ENCODE results near the gene GPR37L1. TPM values are rescaled to one million over a fixed set of nuclear protein-coding genes. Genes with fewer than 3 reads are reported as not detected.

Gene GPR37L1
- total RNA-seq, 6 donors from 2014 or later: under 0.01 to 0.07 (median 0.03) TPM; not detected in 3

- DNase-seq: peak; percentile 61 to 86
- peak; percentile 11 to 70 for ATAC-seq (ENCODE audit: low FRiP score in 2 of 2)
- no peaks in the 10 kb centered on the region for H3K9me3 ChIP-seq
- no peaks in the 10 kb centered on the region for H3K36me3 ChIP-seq
- TF ChIP-seq EP300 (IDR thresholded peaks at IDR 0.05) (no peak), POLR2A (IDR thresholded peaks at IDR 0.05) (no peak), POLR2AphosphoS5 (IDR thresholded peaks at IDR 0.05) (no peak), CTCF (IDR thresholded peaks at IDR 0.05) (peak in 5 of 6 experiments; percentile 12 to 33 (median 24))
- no peaks in the 10 kb centered on the region for H3K27me3 ChIP-seq
- 52 to 59% methylated on average over 17 of the region's 17 CpGs for WGBS, 2 donors
- H3K4me3 ChIP-seq: peak within 1 kb of the TSS in 3 of 4 donors; percentile 28 to 47 (median 40)
- peak within 1 kb of the TSS; percentile 67 to 93 (median 81) for H3K27ac ChIP-seq
- H3K4me1 ChIP-seq: peaks cover 2 to 37% (median 26%) of the 10 kb centered on the region in 4 donors
Observed at GRCh38 chr1:202160377-202160940, 37.7 kb downstream of the GPR37L1 start, which contains the start of gene PTPN7. TSS of gene PTPN7 (minus strand) at chr1:202160602. CDS start at chr1:202159402, 1,200 bp downstream.

GRCh38 chr1:202161151-202162046, 38.7 kb downstream of the GPR37L1 start:
- 51 to 74% methylated on average over 19 to 22 of the region's 22 CpGs for WGBS, 2 donors
- ATAC-seq (ENCODE audit: low FRiP score in 2 of 2) (no peak), DNase-seq (no peak)
- peak overlapping the region in 1 of 4 donors; percentile 47 for H3K4me3 ChIP-seq
- H3K4me1 ChIP-seq: peaks cover 0 to 34% (median 24%) of the 10 kb centered on the region in 4 donors
- H3K27ac ChIP-seq: peak overlapping the region; percentile 35 to 93 (median 81)
- H3K9me3 ChIP-seq: no peaks in the 10 kb centered on the region
- H3K27me3 ChIP-seq: no peaks in the 10 kb centered on the region
- no peaks in the 10 kb centered on the region for H3K36me3 ChIP-seq
- no peak for TF ChIP-seq CTCF (IDR thresholded peaks at IDR 0.05)
- no peak for TF ChIP-seq POLR2A (IDR thresholded peaks at IDR 0.05)

- H3K4me1 ChIP-seq: peaks cover 0 to 34% (median 24%) of the 10 kb centered on the region in 4 donors
- peak overlapping the region in 3 of 4 donors; percentile 73 to 93 (median 89) for H3K27ac ChIP-seq
- WGBS, 2 donors: 54 to 69% methylated on average over 4 of the region's 4 CpGs
Observed at GRCh38 chr1:202162047-202162417, 39.3 kb downstream of the GPR37L1 start.

More at GRCh38 chr1:202162047-202162417, 39.3 kb downstream of the GPR37L1 start:
- ATAC-seq (ENCODE audit: low FRiP score in 2 of 2): peak; percentile 12 to 16
- no peaks in the 10 kb centered on the region for H3K27me3 ChIP-seq
- H3K9me3 ChIP-seq: no peaks in the 10 kb centered on the region
- H3K4me3 ChIP-seq: no peak overlapping the region
- H3K36me3 ChIP-seq: no peaks in the 10 kb centered on the region
- peak in 1 of 2 donors; percentile 53 for DNase-seq
- TF ChIP-seq POLR2AphosphoS5 (IDR thresholded peaks at IDR 0.05) (no peak), POLR2A (IDR thresholded peaks at IDR 0.05) (no peak), CTCF (IDR thresholded peaks at IDR 0.05) (no peak), EP300 (IDR thresholded peaks at IDR 0.05) (no peak)
